HG03571 (cell line): ENCODE data around the gene KNG1.

Source experiments
- ATAC-seq: cut with Tn5 transposase; IDR thresholded peaks from one replicate; pipeline ENCODE4 v1.9.1; 2021; ENCODE audit not compliant: unreplicated experiment

Gene KNG1

DNA sequence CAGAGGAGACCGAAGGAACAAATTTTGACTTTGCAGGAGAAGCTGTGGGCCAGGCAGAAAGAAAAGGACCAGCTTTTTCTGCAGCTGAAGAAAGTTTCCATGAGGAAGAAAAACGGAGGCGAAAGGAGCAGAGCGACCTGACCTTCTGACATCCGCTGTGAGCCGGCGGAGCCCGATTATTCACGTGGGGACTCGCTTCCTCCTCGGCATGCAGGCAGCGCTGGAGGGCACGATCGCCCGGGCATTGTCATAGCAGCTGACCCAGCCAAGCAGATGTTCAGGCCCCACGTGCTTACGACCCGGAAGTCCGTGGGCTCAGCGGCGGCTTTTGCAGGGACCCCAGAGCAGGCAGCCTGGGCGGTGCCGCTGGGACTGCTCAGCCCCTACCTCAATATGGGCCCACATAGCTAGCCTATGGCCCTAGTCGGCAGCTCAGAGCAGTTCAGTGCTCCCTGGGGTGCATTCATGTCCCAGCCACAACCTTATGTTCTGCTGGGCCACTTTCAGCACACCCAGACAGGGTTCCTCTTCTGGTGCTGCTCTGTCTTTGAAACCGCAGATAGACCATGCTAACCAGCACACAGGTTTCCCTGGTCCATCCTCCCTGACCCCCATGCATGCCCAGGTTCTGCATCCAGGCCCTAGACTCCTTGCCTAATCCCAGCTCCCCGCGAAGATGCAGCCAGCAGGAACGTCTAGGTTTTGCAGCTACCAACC is 55.7 kb downstream of the KNG1 start:
- ATAC-seq, result peak; percentile 92

DNA sequence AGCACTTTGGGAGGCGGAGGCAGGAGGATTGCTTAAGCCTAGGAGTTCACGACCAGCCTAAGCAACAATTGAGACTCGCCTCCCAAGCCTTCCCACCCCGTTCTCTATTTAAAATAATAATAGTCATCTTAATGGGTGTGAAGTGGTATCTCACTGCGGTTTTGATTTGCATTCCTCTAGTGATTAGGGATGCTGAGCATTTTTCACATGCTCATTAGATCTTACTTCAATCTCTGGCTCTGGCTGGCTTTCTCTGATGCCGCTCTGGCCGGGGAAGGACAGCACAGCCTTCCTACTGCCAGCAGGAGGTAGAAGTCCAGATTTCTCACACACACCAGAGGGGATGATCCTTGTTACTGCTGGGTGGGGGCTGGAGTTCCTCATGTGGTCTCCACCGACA is 58.8 kb downstream of the KNG1 start:
- ATAC-seq, result no peak

DNA sequence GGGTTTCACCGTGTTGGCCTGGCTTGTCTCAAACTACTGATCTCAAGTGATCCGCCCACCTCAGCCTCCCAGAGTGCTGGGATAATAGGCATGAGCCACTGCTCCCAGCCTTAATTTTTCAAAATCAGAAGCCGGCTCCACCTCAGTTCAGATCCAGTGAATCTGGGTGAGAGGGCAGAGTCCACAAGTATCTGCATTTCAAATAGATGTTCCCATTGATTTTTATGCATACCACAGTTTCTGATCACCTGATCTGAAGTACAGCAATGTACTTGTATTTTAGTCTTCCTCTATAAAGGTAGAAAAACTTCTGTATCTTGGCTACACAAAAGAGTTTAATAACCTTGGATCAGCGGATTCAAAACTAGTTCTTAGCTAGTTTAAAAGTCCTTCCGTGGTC is 62.0 kb downstream of the KNG1 start:
- ATAC-seq, result no peak

DNA sequence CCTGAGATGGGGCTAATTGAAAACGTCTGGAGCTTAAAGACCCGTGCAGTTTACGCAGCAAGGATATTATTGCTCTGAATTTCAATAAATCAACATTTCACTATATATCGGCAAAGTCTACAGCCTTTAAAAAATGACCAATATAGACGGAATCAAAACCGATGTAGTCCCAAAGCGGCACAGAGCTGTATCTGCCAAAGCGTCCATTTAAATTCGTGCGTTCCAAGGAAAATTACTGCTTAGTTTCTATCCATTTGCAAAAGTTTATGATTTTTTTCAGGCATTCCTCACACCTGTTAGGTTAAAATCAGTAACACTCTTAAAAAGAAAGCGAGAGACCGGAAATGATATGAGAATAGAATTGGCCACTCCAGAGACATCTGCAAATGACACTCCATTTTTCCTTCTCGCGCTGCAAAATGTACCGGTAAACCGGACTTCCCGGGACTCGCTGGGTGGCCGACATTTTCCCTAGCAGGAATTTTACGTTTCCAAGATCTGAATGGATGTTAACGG is 65.4 kb downstream of the KNG1 start:
- ATAC-seq, result no peak

DNA sequence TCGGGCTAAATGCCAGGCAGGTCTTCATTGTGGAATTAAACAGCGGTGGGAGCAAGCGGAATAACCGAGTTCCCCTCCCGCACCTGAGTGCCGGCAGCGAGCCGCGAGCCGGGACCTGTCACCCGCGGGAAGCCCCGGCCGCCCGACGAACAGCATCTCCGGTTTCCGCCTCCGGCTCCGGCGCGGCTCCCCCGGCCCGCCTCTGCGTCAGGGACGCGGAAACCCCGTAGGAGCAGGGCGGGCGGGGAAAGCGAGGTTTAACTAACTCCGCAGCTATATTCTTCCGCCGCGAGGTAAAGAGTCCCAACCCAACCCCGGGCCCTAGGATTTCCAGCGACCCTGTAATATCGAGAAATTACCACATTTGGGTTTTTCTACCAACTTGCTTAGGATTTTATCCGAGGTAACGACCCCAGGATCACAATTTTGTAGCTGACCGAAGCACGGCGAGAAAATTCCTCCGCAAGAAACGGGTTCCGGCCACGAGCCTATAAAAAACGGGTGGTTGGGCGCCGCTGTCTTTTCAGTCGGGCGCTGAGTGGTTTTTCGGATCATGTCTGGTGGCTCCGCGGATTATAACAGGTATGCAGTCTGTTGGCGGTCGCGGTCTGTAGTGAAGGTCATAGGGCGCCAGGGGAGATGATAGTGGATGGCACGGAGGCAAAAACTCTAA is 66.0 kb downstream of the KNG1 start, which contains the start of gene EIF4A2:
EIF4A2 (plus strand) TSS at position 520 of the 673 bp plus-strand sequence; CDS start at position 554, 34 bp downstream.
- ATAC-seq, result peak; percentile 53

DNA sequence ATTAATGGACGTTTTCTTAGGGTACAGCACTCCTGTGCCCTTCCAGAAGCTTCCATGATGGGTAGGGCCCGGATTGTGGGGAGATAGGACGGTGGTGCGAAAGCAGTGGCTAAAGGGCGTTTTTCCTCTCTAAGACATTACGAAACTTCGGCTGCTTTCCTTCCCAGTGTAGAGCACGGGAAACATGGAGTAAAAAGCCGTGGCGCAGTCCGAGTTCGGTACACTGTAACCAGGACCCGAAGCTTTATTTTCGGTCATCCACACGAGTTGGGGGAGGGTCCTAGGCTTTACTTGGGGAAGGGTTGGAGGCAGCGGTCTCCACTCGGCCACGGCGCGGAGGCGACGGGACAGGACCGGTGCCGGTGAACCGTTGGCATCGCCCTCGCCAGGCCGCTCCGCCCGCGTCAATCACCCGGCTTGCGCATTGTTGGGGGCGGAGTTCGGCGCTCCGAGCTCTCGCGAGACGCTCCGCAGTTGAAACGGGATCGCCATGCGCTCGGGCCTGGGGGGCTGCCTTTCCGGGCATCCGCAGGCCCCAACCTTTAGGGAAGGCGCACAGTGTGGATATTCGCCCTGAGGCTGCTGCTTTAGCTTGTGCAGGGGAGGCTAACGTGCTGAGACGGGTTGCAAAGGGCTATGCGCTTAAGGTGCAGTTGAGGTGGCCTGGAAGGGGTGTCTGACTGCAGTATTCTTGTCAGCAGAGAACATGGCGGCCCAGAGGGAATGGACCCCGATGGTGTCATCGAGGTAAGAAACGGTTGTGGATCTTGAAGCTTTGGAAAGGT is 66.8 kb downstream of the KNG1 start:
- ATAC-seq, result peak; percentile 70

DNA sequence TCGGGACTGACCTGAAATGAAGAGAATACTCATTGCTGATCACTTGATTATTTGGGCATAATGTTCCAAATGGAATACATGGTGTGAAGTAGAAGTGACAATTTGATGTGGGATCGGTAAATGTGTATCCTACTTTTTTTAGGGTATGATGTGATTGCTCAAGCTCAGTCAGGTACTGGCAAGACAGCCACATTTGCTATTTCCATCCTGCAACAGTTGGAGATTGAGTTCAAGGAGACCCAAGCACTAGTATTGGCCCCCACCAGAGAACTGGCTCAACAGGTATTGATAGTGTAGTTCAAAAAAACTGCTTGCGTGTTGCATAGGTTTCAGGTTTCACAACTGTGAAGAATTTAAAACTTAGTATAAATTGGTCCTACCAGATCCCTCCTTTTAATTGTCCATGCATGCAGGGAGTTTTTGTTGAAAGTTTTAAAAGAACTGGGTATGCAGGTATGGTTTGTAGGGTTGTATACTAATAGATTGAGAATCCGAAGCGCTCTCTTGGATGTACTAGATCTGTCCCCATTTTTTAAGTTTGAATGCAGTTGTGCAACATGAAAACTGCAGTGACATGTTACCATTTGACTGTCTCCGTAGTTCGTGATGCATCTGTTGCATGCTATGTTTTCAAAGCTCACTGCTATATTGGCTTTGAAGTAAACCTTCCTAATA is 67.8 kb downstream of the KNG1 start:
- no peak for ATAC-seq

DNA sequence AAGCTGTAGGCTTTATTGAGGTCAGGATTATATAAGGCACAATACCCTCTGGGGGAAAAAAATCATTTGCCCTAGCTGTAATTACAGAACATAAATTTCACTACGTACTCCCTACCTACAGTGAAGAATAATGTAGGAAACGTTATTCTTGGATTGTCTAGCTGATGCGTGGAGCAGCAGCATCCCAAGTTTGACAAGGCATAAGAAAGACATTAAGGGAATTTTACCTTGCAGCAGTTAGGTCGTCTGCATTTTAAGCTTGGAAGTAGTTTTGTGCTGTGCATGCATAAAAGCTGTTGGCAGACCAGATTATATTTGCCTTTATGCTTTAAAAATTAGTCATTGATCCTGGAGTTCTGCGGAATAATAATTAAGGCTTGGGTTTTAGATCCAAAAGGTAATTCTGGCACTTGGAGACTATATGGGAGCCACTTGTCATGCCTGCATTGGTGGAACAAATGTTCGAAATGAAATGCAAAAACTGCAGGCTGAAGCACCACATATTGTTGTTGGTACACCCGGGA is 68.4 kb downstream of the KNG1 start:
- no peak for ATAC-seq

DNA sequence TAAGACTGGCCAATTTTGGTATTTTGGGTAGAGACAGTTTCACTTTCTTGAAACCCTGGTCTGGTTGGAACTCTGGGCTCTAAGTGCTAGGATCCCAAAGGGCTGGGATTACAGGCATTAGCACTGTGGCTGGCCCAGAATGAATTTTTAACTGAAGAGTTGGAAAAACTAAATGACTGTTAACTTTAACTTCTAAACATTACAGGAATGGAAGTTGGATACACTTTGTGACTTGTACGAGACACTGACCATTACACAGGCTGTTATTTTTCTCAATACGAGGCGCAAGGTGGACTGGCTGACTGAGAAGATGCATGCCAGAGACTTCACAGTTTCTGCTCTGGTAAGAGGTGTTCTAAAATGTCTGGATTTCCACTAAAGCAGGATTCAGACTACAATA is 69.8 kb downstream of the KNG1 start:
- no peak for ATAC-seq

DNA sequence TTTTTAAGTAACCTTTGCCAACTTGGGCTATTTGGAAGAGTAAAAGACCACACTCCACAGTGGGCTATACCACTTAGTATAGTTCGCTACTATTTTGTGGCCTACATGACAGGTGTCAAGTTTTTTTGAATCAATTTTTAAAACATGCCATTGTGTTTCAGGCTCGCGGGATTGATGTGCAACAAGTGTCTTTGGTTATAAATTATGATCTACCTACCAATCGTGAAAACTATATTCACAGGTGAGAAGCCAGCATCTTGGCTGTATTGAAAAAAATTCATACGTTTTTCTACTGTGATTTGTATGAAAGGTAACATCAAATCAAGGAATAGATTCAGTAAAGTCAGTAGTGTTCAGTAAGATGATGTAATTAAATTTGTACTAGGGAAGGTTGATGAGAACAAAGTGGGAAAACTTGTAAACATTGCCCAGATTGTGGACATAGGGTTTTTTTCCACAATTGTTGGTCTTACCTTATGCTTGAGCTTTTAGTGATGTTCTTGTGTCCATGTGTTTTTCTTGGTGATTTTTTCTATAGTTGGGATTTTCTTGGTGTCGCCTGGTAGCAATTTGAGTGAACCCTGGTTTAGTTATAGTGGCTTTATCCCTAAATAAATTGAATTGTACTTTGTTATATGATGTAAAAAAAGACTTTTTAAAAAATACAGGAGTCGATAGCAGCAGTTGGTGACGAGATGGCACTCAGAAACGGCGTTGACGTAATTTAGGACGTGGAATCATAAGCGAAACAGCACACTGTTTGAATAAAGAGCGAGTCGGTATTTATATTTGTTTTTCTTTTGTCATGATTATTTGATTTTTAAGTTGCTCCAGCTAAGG is 70.7 kb downstream of the KNG1 start:
- ATAC-seq, result no peak

DNA sequence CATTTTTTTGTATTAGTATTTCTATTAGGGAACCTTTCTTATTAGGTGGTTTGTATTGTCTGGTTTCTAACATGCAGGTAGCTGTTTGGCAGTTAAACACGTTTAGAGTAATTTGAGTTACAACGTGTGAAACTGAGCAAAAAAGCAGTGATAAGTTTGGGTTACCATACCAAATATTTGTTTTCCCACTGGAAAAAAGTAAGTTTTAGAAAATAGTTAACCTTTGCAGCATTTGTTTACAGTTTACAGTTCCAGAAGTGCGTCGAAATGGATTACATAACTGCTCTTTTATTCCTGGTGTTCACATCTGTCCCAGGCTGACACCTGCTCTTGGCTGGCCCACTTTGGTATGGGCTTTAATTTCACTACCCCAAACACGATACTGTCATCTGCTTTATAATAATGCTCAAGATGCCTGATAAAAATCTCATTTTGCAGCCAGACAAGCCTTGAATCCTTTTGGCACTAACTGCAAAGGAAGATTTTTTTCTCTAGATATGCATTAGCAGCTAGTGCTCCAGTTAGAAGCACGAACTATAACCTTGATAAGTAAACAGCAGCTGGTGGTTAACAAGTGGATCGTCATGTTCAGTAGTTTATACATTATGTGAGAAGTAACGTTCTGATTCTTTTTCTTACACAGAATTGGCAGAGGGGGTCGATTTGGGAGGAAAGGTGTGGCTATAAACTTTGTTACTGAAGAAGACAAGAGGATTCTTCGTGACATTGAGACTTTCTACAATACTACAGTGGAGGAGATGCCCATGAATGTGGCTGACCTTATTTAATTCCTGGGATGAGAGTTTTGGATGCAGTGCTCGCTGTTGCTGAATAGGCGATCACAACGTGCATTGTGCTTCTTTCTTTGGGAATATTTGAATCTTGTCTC is 71.6 kb downstream of the KNG1 start:
- no peak for ATAC-seq

DNA sequence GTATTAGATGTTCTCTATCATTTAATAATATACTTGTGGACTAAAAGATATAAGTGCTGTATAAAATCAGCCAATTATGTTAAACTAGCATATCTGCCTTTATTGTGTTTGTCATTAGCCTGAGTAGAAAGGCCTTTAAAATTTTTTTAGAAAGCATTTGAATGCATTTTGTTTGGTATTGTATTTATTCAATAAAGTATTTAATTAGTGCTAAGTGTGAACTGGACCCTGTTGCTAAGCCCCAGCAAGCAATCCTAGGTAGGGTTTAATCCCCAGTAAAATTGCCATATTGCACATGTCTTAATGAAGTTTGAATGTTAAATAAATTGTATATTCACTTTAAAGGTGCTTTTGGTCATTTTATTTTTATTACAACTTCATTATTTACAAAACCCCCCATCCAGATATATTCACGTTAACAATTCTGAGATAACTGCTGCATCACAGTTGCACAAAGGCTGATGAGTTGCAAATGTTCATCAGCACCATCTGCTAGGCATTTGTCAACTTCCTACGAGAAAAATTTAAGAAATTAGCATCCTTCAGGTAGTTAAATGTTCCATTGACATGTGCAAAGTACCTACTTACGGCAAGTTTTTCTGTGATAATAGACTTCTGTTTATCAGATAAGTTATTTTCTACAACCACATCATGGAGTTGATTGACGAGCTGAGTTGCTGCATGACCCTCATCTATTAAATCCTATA is 72.5 kb downstream of the KNG1 start:
- ATAC-seq, result no peak

DNA sequence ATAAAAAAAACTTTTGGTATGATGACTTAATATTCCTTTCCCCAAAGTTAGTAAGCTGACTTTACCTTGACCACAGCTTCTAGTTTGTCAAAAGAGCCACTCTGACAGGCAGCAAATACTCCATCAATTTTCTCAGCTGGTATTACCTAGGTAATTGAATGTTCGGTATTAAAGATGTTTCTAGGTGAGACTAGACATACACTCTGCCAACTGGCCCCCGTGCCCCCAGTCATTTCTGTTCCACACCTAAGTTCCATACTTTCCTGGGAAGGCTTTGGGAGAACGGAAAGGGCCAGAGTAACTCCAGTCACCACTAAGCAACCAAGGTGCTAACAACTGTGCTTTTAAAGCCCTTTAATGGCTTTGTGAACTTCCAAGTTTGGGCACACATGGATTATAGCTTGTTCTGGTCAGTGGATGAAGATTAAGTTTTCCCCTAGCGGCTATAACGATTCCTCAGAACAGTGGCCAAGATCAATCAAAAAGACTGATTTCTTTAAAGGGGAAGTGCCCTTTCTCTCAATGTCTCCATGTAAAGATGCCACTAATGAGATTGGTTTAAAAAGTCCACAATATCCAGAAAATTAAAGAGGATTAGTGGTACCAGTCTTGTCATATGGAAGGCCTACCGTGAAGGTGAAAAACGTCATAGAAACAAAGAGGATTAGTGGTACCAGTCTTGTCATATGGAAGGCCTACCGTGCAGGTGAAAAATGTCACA is 73.3 kb downstream of the KNG1 start:
- no peak for ATAC-seq
